Trophoblast cell (in vitro differentiated cells and primary cell): Measurements from ENCODE around the gene CBL.

Experiments
- DNase-seq, 2 donors: peaks; one replicate each; pipeline ENCODE4 v3.0.0-alpha.2; 2016
- H2AFZ ChIP-seq: 2 replicates; pipeline ENCODE4 v1.6.1; 2013; ENCODE audit warnings: low read length, moderate library complexity, mild to moderate bottlenecking; ENCODE audit not compliant: insufficient read depth, poor library complexity
- H2AK5ac ChIP-seq: 2 replicates; pipeline ENCODE4 v1.6.1; 2013; ENCODE audit warnings: mild to moderate bottlenecking, low read length
- H2BK120ac ChIP-seq: 2 replicates; pipeline ENCODE4 v1.6.1; 2013; ENCODE audit warnings: low read length, mild to moderate bottlenecking, moderate library complexity; ENCODE audit not compliant: insufficient read depth, poor library complexity
- H2BK12ac ChIP-seq: 2 replicates; pipeline ENCODE4 v1.6.1; 2013; ENCODE audit warnings: mild to moderate bottlenecking, low read length, moderate library complexity
- H2BK5ac ChIP-seq: 2 replicates; pipeline ENCODE4 v1.6.1; 2013; ENCODE audit warnings: low read length, low read depth, moderate library complexity, mild to moderate bottlenecking; ENCODE audit not compliant: poor library complexity
- H3K14ac ChIP-seq: 2 replicates; pipeline ENCODE4 v1.6.1; 2013; ENCODE audit warnings: mild to moderate bottlenecking, low read length
- H3K18ac ChIP-seq: 2 replicates; pipeline ENCODE4 v1.6.1; 2013; ENCODE audit warnings: mild to moderate bottlenecking, low read length
- H3K23ac ChIP-seq: 2 replicates; pipeline ENCODE4 v1.6.1; 2013; ENCODE audit warnings: low read length
- H3K27ac ChIP-seq: 2 replicates; pipeline ENCODE4 v1.5.1; 2013; ENCODE audit warnings: low read depth, mild to moderate bottlenecking, inconsistent platforms, low read length, moderate library complexity
- H3K27me3 ChIP-seq: 2 replicates; pipeline ENCODE4 v1.6.1; 2013; ENCODE audit warnings: inconsistent platforms, mild to moderate bottlenecking, low read length, moderate library complexity; ENCODE audit not compliant: insufficient read depth
- H3K36me3 ChIP-seq, 2 experiments: 1 replicate in 1 of 2; 2 replicates in 1 of 2; pipeline ENCODE4 v1.6.1; 2013; ENCODE audit warnings: low read length in 2 of 2, mild to moderate bottlenecking in 2 of 2, moderate library complexity in 1 of 2; ENCODE audit not compliant: insufficient read depth in 2 of 2, control insufficient read depth in 1 of 2
- H3K4ac ChIP-seq: 2 replicates; pipeline ENCODE4 v1.6.1; 2013; ENCODE audit warnings: low read depth, mild to moderate bottlenecking, low read length, moderate library complexity
- H3K4me1 ChIP-seq, 2 experiments: 1 replicate in 1 of 2; 2 replicates in 1 of 2; pipeline ENCODE4 v1.6.1; 2013; ENCODE audit warnings: low read length in 2 of 2, mild to moderate bottlenecking in 2 of 2, moderate library complexity in 1 of 2; ENCODE audit not compliant: insufficient read depth in 2 of 2, control insufficient read depth in 1 of 2
- H3K4me2 ChIP-seq: 2 replicates; pipeline ENCODE4 v1.6.1; 2013; ENCODE audit warnings: inconsistent platforms, mild to moderate bottlenecking, low read length, moderate library complexity
- H3K4me3 ChIP-seq: 2 replicates; pipeline ENCODE4 v1.5.1; 2013; ENCODE audit warnings: mild to moderate bottlenecking, low read depth, low read length, inconsistent platforms
- H3K79me1 ChIP-seq: one replicate; pipeline ENCODE4 v1.6.1; 2013; ENCODE audit warnings: low read length
- H3K79me2 ChIP-seq: 2 replicates; pipeline ENCODE4 v1.6.1; 2013; ENCODE audit warnings: low read length, mild to moderate bottlenecking; ENCODE audit not compliant: control insufficient read depth, insufficient read depth, poor library complexity
- H3K9ac ChIP-seq: 2 replicates; pipeline ENCODE4 v1.6.1; 2013; ENCODE audit warnings: mild to moderate bottlenecking, low read length
- H3K9me3 ChIP-seq: 2 replicates; pipeline ENCODE4 v1.6.1; 2013; ENCODE audit warnings: low read depth, mild to moderate bottlenecking, control low read depth, inconsistent platforms, low read length; ENCODE audit not compliant: insufficient read depth
- H4K12ac ChIP-seq: 2 replicates; pipeline ENCODE4 v1.6.1; 2013; ENCODE audit warnings: low read depth, mild to moderate bottlenecking, low read length, moderate library complexity
- H4K8ac ChIP-seq: 2 replicates; pipeline ENCODE4 v1.6.1; 2013; ENCODE audit warnings: low read depth, mild to moderate bottlenecking, low read length, moderate library complexity
- H4K91ac ChIP-seq: one replicate; pipeline ENCODE4 v1.6.1; 2013; ENCODE audit warnings: low read depth, mild to moderate bottlenecking, low read length, moderate library complexity
- WGBS: extraction: QIAGEN DNeasy Blood & Tissue Kit; methylation state at CpG from one replicate; pipeline ENCODE4 v1.1.7; 2013; ENCODE audit warnings: missing lambda C conversion rate; ENCODE audit not compliant: insufficient read length, insufficient coverage; ENCODE audit errors: extremely low coverage; 5-methylcytosine and 5-hydroxymethylcytosine counted together

The CBL gene

DNA sequence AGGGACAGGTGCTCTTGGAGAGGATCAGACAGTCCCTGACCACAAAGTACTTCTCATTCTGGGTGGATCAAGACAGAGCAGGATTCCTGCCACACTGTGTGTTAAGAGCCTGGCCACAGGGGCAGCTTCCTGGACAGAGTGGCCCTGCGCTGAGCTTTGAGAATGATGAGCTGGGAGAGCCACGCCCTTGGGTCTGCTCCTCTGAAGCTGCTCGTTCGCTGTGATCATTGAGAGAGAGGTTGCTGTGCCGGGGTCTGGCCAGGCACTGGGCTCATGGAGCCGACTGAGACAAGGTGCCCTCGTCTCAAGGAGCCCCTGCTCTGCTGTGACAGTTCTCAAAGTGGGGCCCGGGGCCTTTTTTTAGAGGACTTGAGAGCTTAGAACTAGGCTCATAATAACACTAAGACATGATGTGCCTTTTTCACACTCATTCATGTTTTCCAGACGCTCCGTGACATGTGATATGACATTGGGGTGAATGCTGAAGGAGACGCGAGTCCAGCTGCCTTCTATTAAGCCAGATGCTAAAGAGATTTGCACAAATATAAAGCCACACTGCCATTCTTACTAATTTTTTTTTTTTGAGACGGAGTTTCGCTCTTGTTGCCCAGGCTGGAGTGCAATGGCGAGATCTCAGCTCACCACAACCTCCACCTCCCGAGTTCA lies 141.9 kb downstream of the CBL start:
- Histone ChIP-seq H3K79me2 (no peaks in the 10 kb centered on the region), H3K14ac (no peak overlapping the region), H4K12ac (no peak overlapping the region), H3K18ac (no peak overlapping the region), H2AK5ac (no peak overlapping the region), H3K4me2 (no peak overlapping the region), H3K36me3 (no peaks in the 10 kb centered on the region), H3K27me3 (no peaks in the 10 kb centered on the region), H3K4me3 (no peak overlapping the region), H4K8ac (no peak overlapping the region), H3K9me3 (no peaks in the 10 kb centered on the region), H3K4ac (no peak overlapping the region), H2BK120ac (no peak overlapping the region), H2AFZ (no peak overlapping the region), H3K27ac (no peak overlapping the region), H3K23ac (no peak overlapping the region), H4K91ac (no peak overlapping the region), H3K9ac (no peak overlapping the region), H2BK12ac (no peak overlapping the region), H3K79me1 (no peaks in the 10 kb centered on the region), H3K4me1 (no peaks in the 10 kb centered on the region), H2BK5ac (no peak overlapping the region)
- no CpG with 5 or more reads among the region's 16 CpGs for WGBS
- no peak for DNase-seq

GRCh38 chr11:119350302-119350701 lies 144.2 kb downstream of the CBL start:
- Histone ChIP-seq H3K36me3 (no peaks in the 10 kb centered on the region), H3K4me3 (no peak overlapping the region), H3K23ac (no peak overlapping the region), H4K8ac (no peak overlapping the region), H3K4ac (no peak overlapping the region), H3K14ac (no peak overlapping the region), H3K79me1 (no peaks in the 10 kb centered on the region), H4K12ac (no peak overlapping the region), H3K9me3 (no peaks in the 10 kb centered on the region), H3K9ac (no peak overlapping the region), H3K18ac (no peak overlapping the region), H3K4me2 (no peak overlapping the region), H4K91ac (no peak overlapping the region), H3K27me3 (no peaks in the 10 kb centered on the region), H2AK5ac (no peak overlapping the region), H2BK12ac (no peak overlapping the region), H2BK120ac (no peak overlapping the region), H3K4me1 (no peaks in the 10 kb centered on the region), H2BK5ac (no peak overlapping the region), H3K79me2 (no peaks in the 10 kb centered on the region), H2AFZ (no peak overlapping the region), H3K27ac (no peak overlapping the region)
- no peak for DNase-seq
- WGBS: no CpG with 5 or more reads among the region's 6 CpGs

DNA sequence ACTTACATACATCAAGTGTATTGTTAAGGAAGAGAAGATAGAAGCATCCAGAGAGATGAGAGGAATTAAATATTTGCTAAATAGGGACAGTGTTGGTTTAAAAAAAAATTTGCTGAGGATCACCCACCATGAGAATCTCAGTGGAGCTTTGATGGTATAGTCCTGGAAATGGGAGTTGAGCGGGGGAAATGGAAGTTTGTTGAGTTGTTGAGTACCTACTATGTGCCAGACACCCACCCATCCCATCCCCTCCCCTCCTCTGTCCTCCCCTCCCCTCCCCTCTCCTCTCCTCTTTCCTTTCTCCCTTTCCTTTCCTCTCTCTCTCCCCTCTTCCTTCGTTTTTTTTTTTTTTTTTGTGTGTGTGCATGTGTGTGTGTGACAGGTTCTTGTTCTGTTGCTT lies 145.1 kb downstream of the CBL start:
- no peaks in the 10 kb centered on the region for H3K36me3 ChIP-seq
- WGBS: no CpG with 5 or more reads among the region's 2 CpGs
- no peaks in the 10 kb centered on the region for H3K79me1 ChIP-seq
- H3K4me1 ChIP-seq: no peaks in the 10 kb centered on the region
- H3K4ac ChIP-seq: no peak overlapping the region
- no peak overlapping the region for H4K12ac ChIP-seq
- H3K23ac ChIP-seq: no peak overlapping the region
- no peaks in the 10 kb centered on the region for H3K27me3 ChIP-seq
- no peak overlapping the region for H2AFZ ChIP-seq
- H3K14ac ChIP-seq: no peak overlapping the region
- no peak overlapping the region for H3K4me2 ChIP-seq
- no peak overlapping the region for H2BK120ac ChIP-seq
- H3K9ac ChIP-seq: no peak overlapping the region
- no peak overlapping the region for H2BK12ac ChIP-seq
- H2AK5ac ChIP-seq: no peak overlapping the region
- no peak for DNase-seq
- H4K8ac ChIP-seq: no peak overlapping the region
- no peak overlapping the region for H4K91ac ChIP-seq
- H3K27ac ChIP-seq: no peak overlapping the region
- H3K18ac ChIP-seq: no peak overlapping the region
- H3K9me3 ChIP-seq: no peaks in the 10 kb centered on the region
- no peak overlapping the region for H2BK5ac ChIP-seq
- H3K4me3 ChIP-seq: no peak overlapping the region
- no peaks in the 10 kb centered on the region for H3K79me2 ChIP-seq

- no peak overlapping the region for H3K18ac ChIP-seq
- no peak for DNase-seq
- H3K79me2 ChIP-seq: peaks cover 1% of the 10 kb centered on the region
- H2BK12ac ChIP-seq: no peak overlapping the region
- H3K23ac ChIP-seq: no peak overlapping the region
- H3K27ac ChIP-seq: no peak overlapping the region
- no peak overlapping the region for H3K4me3 ChIP-seq
- H4K8ac ChIP-seq: no peak overlapping the region
- no peak overlapping the region for H3K4me2 ChIP-seq
- H2BK5ac ChIP-seq: no peak overlapping the region
- H3K79me1 ChIP-seq: peaks cover 3% of the 10 kb centered on the region
- no peak overlapping the region for H2BK120ac ChIP-seq
- no peak overlapping the region for H3K9ac ChIP-seq
- no CpG with 5 or more reads among the region's 4 CpGs for WGBS
- H3K4ac ChIP-seq: no peak overlapping the region
- H3K36me3 ChIP-seq: no peaks in the 10 kb centered on the region
- H4K91ac ChIP-seq: no peak overlapping the region
- no peak overlapping the region for H3K14ac ChIP-seq
- no peaks in the 10 kb centered on the region for H3K4me1 ChIP-seq
- H3K9me3 ChIP-seq: no peaks in the 10 kb centered on the region
- no peak overlapping the region for H4K12ac ChIP-seq
- H3K27me3 ChIP-seq: no peaks in the 10 kb centered on the region
- no peak overlapping the region for H2AK5ac ChIP-seq
- H2AFZ ChIP-seq: no peak overlapping the region
These were observed 146.7 kb downstream of the CBL start for GRCh38 chr11:119352857-119353260.
